ENCODE measurements around the gene EEIG1.

EEIG1 gene

DNA sequence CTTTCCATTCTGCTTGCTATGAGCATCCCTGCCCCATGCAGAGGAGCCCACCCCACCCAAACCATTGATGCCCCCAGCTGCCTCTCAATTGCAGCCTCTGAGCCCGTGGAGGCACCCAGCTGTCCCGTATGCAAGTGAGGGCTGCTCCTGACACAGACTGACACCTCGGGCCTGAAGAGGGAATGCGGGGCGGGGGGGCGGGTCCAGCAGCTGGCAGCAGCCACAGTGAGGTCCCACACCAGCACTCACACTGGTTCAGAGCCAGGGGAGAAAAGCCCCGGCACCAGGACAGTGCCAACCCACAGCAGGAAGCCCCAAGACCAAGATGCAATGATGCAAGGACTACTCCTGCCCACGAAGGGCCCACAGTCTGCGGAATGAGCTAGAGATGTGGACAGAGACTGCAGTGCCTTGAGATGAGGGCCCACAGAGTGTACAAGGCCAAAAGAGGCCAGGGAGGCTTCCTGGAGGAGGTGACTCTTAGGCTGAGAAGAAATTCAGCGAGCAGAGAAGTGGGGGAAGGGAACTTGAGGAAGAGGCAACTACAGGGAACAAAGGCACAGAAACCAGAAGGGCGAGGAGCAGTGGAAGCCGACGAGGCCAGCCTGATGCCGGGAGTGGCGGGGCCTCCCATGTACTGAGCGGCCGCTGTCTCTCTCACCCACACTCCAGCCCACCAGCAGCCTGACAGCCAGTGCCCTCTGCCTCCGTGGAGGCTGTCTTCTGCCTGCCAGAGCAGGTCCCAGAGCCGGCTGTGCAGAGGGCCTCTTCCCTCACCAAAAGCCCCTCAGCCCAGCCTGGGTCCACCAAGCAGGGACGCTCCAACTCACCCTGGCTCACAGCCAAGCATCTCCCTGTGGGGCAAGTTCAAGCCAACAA, 9.2 kb downstream of the EEIG1 start:
- Histone ChIP-seq H3K4me1 (ENCODE audit: insufficient read depth, low read length, poor library complexity, severe bottlenecking) (peaks cover 97% of the 10 kb centered on the region), H3K4me2 (ENCODE audit: low read depth, low read length, poor library complexity, severe bottlenecking) (peak overlapping the region; percentile 80), H3K9ac (ENCODE audit: low read depth, low read length, poor library complexity, severe bottlenecking) (peak overlapping the region; percentile 80), H3K4me3 (ENCODE audit: low read length, poor library complexity, severe bottlenecking) (peak overlapping the region; percentile 9), H3K9me2 (replicated peaks; ENCODE audit: low read depth, low read length) (no peaks in the 10 kb centered on the region), H3K36me3 (ENCODE audit: insufficient read depth, low read length) (no peaks in the 10 kb centered on the region), H3K27me3 (ENCODE audit: insufficient read depth, low read length, poor library complexity, severe bottlenecking) (no peaks in the 10 kb centered on the region), H3K9me3 (ENCODE audit: insufficient read depth, low read depth, low read length) (no peaks in the 10 kb centered on the region), H3K79me2 (ENCODE audit: insufficient read depth, low read length) (peaks cover 96% of the 10 kb centered on the region), H2AFZ (ENCODE audit: low read length) (no peak overlapping the region), H4K20me1 (ENCODE audit: insufficient read depth, low read length, poor library complexity, severe bottlenecking) (peaks cover 54% of the 10 kb centered on the region), H3F3A (ENCODE audit: low read depth) (no peaks in the 10 kb centered on the region)
- TF ChIP-seq EZH2phosphoT487 (IDR thresholded peaks at IDR 0.05; ENCODE audit: borderline replicate concordance): no peak
- TF ChIP-seq, protein P1, sequence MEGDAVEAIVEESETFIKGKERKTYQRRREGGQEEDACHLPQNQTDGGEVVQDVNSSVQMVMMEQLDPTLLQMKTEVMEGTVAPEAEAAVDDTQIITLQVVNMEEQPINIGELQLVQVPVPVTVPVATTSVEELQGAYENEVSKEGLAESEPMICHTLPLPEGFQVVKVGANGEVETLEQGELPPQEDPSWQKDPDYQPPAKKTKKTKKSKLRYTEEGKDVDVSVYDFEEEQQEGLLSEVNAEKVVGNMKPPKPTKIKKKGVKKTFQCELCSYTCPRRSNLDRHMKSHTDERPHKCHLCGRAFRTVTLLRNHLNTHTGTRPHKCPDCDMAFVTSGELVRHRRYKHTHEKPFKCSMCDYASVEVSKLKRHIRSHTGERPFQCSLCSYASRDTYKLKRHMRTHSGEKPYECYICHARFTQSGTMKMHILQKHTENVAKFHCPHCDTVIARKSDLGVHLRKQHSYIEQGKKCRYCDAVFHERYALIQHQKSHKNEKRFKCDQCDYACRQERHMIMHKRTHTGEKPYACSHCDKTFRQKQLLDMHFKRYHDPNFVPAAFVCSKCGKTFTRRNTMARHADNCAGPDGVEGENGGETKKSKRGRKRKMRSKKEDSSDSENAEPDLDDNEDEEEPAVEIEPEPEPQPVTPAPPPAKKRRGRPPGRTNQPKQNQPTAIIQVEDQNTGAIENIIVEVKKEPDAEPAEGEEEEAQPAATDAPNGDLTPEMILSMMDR (conservative IDR thresholded peaks at IDR 0.05; ENCODE audit: low read length): no peak

DNA sequence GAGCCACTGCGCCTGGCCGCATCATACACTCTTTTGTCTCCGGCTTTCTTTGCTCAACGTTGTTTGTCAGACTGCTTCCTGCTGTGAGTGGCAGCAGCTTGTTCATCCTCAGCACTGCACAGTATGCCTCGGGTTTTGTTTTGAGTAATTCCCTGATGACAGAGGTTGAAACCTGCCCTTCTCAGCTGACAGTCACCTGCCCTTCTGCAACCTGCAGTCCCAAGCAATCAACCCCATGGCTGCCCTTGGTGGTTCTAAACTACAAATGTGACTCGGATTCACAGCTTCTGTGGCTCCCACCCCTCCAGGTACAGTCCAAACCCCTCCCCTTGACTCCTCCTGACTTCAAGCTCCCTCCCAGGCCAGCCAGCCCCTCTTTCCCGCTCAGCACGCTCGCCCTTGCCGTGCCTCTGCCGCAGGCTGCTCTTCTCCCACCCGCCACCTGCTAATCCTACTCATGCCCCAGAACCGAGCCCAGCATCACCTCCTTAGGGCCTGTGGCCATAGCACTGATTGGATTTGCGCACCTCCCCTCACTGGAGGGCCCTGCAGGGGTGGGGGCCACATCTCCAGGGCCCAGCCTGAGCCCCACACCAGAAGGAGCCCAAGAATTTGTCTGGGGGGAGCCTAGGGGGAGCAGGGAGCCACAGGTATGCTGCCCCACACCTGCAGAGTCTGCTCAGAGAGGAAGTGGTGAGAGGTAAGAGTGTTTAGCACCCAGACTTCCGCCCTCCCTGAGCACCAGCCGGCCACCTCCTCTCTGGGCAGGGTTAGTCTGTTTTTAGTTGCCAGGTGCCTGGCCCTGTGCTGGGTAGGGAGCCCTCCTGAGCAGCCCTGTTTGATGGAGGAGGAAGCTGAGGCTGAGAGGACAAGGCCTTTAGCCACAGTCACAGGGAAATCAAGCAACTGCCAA, 10.1 kb downstream of the EEIG1 start:
- H3K36me3 ChIP-seq (ENCODE audit: insufficient read depth, low read length): no peaks in the 10 kb centered on the region
- peak overlapping the region; percentile 79 for H3K4me2 ChIP-seq (ENCODE audit: low read depth, low read length, poor library complexity, severe bottlenecking)
- H3K9me3 ChIP-seq (ENCODE audit: insufficient read depth, low read depth, low read length): no peaks in the 10 kb centered on the region
- peak overlapping the region; percentile 14 for H3K9ac ChIP-seq (ENCODE audit: low read depth, low read length, poor library complexity, severe bottlenecking)
- TF ChIP-seq, protein P1 (conservative IDR thresholded peaks at IDR 0.05; ENCODE audit: low read length): no peak
- no peak for TF ChIP-seq EZH2phosphoT487 (IDR thresholded peaks at IDR 0.05; ENCODE audit: borderline replicate concordance)
- H3K79me2 ChIP-seq (ENCODE audit: insufficient read depth, low read length): peaks cover 96% of the 10 kb centered on the region
- no peaks in the 10 kb centered on the region for H3K9me2 ChIP-seq (replicated peaks; ENCODE audit: low read depth, low read length)
- H3K4me1 ChIP-seq (ENCODE audit: insufficient read depth, low read length, poor library complexity, severe bottlenecking): peaks cover 90% of the 10 kb centered on the region
- no peaks in the 10 kb centered on the region for H3F3A ChIP-seq (ENCODE audit: low read depth)
- H2AFZ ChIP-seq (ENCODE audit: low read length): no peak overlapping the region
- H3K4me3 ChIP-seq (ENCODE audit: low read length, poor library complexity, severe bottlenecking): no peak overlapping the region
- no peaks in the 10 kb centered on the region for H3K27me3 ChIP-seq (ENCODE audit: insufficient read depth, low read length, poor library complexity, severe bottlenecking)
- peaks cover 45% of the 10 kb centered on the region for H4K20me1 ChIP-seq (ENCODE audit: insufficient read depth, low read length, poor library complexity, severe bottlenecking)

DNA sequence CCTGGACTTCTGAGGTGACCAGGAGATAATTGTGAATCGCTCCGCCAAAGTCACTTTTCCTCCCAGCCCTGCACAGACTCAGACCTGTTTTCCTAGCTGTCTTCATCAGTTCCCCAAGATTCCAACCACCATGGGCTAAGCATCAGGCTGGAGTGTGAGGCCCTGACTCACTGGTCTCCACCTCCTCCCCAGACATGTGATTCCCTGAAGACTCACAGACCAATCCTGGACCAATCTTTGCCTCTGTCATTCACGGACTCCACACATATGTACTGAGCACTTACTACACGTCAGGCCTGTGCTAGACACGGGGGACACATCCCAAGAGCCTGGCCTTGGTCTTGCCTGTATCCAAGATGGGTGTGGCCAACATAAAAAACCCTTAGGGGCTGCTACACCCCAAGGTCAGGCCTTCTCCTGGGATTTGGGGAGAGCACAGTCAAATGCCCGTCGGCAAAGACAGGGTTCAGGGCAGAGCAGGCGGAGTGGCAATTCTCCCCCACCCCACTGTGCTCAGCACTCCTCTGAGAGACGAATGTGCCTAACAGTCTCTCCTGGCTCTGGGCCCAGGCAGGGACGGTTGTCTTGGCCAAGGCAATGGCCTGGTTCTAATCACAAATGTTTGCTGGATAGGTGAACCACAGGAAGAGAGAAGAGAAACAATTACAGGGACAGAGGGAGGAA, 11.9 kb downstream of the EEIG1 start:
- H3K27me3 ChIP-seq (ENCODE audit: insufficient read depth, low read length, poor library complexity, severe bottlenecking): no peaks in the 10 kb centered on the region
- peaks cover 92% of the 10 kb centered on the region for H3K79me2 ChIP-seq (ENCODE audit: insufficient read depth, low read length)
- H3K4me1 ChIP-seq (ENCODE audit: insufficient read depth, low read length, poor library complexity, severe bottlenecking): peaks cover 73% of the 10 kb centered on the region
- TF ChIP-seq EZH2phosphoT487 (IDR thresholded peaks at IDR 0.05; ENCODE audit: borderline replicate concordance): no peak
- TF ChIP-seq, protein P1 (conservative IDR thresholded peaks at IDR 0.05; ENCODE audit: low read length): no peak
- peak overlapping the region; percentile 79 for H3K4me2 ChIP-seq (ENCODE audit: low read depth, low read length, poor library complexity, severe bottlenecking)
- peak overlapping the region; percentile 14 for H3K9ac ChIP-seq (ENCODE audit: low read depth, low read length, poor library complexity, severe bottlenecking)
- no peaks in the 10 kb centered on the region; the same call in 1 of the 2 replicates for H3K36me3 ChIP-seq (ENCODE audit: insufficient read depth, low read length)
- no peak overlapping the region for H2AFZ ChIP-seq (ENCODE audit: low read length)
- H3K9me3 ChIP-seq (ENCODE audit: insufficient read depth, low read depth, low read length): no peaks in the 10 kb centered on the region
- H3K9me2 ChIP-seq (replicated peaks; ENCODE audit: low read depth, low read length): no peaks in the 10 kb centered on the region
- H3F3A ChIP-seq (ENCODE audit: low read depth): no peaks in the 10 kb centered on the region
- no peak overlapping the region for H3K4me3 ChIP-seq (ENCODE audit: low read length, poor library complexity, severe bottlenecking)
- peaks cover 35% of the 10 kb centered on the region for H4K20me1 ChIP-seq (ENCODE audit: insufficient read depth, low read length, poor library complexity, severe bottlenecking)
